K562 (cell line): ENCODE data around the gene REG3A.

Source experiments
- HBP1 ChIP-seq: fragments of 450-650 bp; formaldehyde crosslinking; IDR thresholded peaks from 2 replicates; pipeline ENCODE4 v1.4.0; 2022; ENCODE audit warnings: missing genetic modification characterization
- MXI1 ChIP-seq: IDR thresholded peaks from 2 replicates; pipeline ENCODE4 v1.6.1; 2011; ENCODE audit warnings: low read depth, mild to moderate bottlenecking, improper control_type of control experiment, low read length
- NFE2 ChIP-seq: IDR thresholded peaks from 2 replicates; pipeline ENCODE4 v1.6.1; 2014; ENCODE audit warnings: antibody characterized with exemption, low read depth
- RBM22 ChIP-seq: fragments of 200-400 bp; formaldehyde crosslinking; IDR thresholded peaks from 2 replicates; pipeline ENCODE4 v1.6.1; 2018; ENCODE audit warnings: low read length, low read depth; ENCODE audit not compliant: poor library complexity, severe bottlenecking

GRCh38 chr2:79181617-79182016 lies 22.1 kb upstream of the REG3A start:
- TF ChIP-seq NFE2: no peak
- TF ChIP-seq HBP1: no peak
- no peak for TF ChIP-seq MXI1
- no peak for TF ChIP-seq RBM22
